ENCODE results near the gene ZFP36L1. TPM values are rescaled to one million over a fixed set of nuclear protein-coding genes. Genes with fewer than 3 reads are reported as not detected.

The ZFP36L1 gene
- total RNA-seq (2022; extraction: Qiagen RNA extraction; ENCODE audit: low read depth) = 160 to 217 TPM (median 188 TPM) in 5 replicates

GRCh38 chr14:68792979-68793733 is at the start of gene ZFP36L1:
Gene ZFP36L1, minus strand, starts transcription at chr14:68793067. Its CDS starts 129 bp downstream, at chr14:68792938.

Other genes with a start within 250 kb of the ZFP36L1 start
- 184 to 205 TPM (median 196 TPM) in 5 replicates for gene ACTN1, start 186.2 kb upstream of the ZFP36L1 start, total RNA-seq (2022; extraction: Qiagen RNA extraction; ENCODE audit: low read depth)